Pancreas (tissue), 10 donors: ENCODE data around the gene MLLT10. TPM values are rescaled to one million over a fixed set of nuclear protein-coding genes. Genes with fewer than 3 reads are reported as not detected.

Source experiments
- ATAC-seq, 4 donors: fragments of 200-7000 bp; cut with Tn5 transposase; one replicate each; pipeline versions ENCODE4 v1.8.0 to v1.9.1; 2020; ENCODE audit warnings: mild to moderate bottlenecking in 4 of 4, moderate library complexity in 4 of 4
- DNase-seq, 6 donors: peaks; one replicate each; pipeline ENCODE4 v3.0.0-alpha.2; 2020
- FAIRE-seq: peaks from 2 replicates; lab custom pipeline; 2012; peaks lifted over from hg19 to GRCh38; lab: Jason Lieb, UNC
- H3K27ac ChIP-seq, 4 donors: fragments of 200-600 bp; sonication (generic); 1 replicate in 3 of 4; 2 replicates in 1 of 4; pipeline versions ENCODE4 v1.5.0 to v1.8.0; 2020
- H3K27me3 ChIP-seq, 4 donors: fragments of 200-600 bp; one replicate each; pipeline ENCODE4 v1.8.0; 2021
- H3K36me3 ChIP-seq, 3 donors: fragments of 200-600 bp; sonication (generic) in 1 of 3; one replicate each; pipeline versions ENCODE4 v1.5.0 to v1.8.0; 2020 to 2021
- H3K4me1 ChIP-seq, 3 donors: fragments of 200-600 bp; one replicate each; pipeline ENCODE4 v1.8.0; 2021
- H3K4me3 ChIP-seq, 4 donors: fragments of 200-600 bp; sonication (generic) in 2 of 4; one replicate each; pipeline versions ENCODE4 v1.5.0 to v1.8.0; 2020 to 2021
- H3K9me3 ChIP-seq, 4 donors: fragments of 200-600 bp; one replicate each; pipeline ENCODE4 v1.8.0; 2021
- WGBS, 2 donors: extraction: QIAGEN DNeasy Blood & Tissue Kit; methylation state at CpG; one replicate each; pipeline ENCODE4 v1.1.7; 2013; 5-methylcytosine and 5-hydroxymethylcytosine counted together
- intact Hi-C, 3 donors: fragments of 100-400 bp; cut with DNase I; formaldehyde crosslinking; loops; one replicate each; pipeline versions ENCODE4 v1.11.1 to v1.14.2; 2022
- polyA plus RNA-seq, 2 donors: library from polyadenylated mRNA; stranded (reverse); fragments of 200-250 nt; gene quantifications; one replicate each; pipeline ENCODE4 v1.2.3, GENCODE V29; 2013
- total RNA-seq, 6 donors: library from RNA; stranded (reverse); fragmentation: NEBNext Ultra II Directional in 4 of 6; extraction: Animal tissue kit (Norgen Biotek cat#: 25700) in 4 of 6; gene quantifications; one replicate each; pipeline versions ENCODE4 v1.2.1 to v1.2.4, GENCODE V29; 2021 to 2023
- TF ChIP-seq, protein P1 (sequence below), 4 donors: fragments of 200-600 bp; sonication (generic) in 3 of 4; IDR thresholded peaks; one replicate each; pipeline versions ENCODE4 v1.5.0 to v1.8.0; 2021; ENCODE audit warnings: antibody characterized with exemption in 4 of 4
- donor health status: healthy with polysubstance abuse.
- donor health status: DM: no; HTN: no; CAD: no; lungs with moderate emphysema.
- donor health status: DM: no; HTN: no; CAD: no.
- donor health status: control.
- donor health status: control.
- donor health status: Bipolar disorder and iron deficiency.
- donor health status: DM: yes; HTN: yes; CAD: no.
- donor health status: DM: no; HTN: no; CAD: no.
- donor health status: DM: no; HTN: no; CAD: no.
- donor health status: DM: yes; HTN: yes; CAD: no.

The MLLT10 gene
- total and polyA plus RNA-seq, 8 donors, result 10.7 to 25.1 (median 15.0) TPM

DNA sequence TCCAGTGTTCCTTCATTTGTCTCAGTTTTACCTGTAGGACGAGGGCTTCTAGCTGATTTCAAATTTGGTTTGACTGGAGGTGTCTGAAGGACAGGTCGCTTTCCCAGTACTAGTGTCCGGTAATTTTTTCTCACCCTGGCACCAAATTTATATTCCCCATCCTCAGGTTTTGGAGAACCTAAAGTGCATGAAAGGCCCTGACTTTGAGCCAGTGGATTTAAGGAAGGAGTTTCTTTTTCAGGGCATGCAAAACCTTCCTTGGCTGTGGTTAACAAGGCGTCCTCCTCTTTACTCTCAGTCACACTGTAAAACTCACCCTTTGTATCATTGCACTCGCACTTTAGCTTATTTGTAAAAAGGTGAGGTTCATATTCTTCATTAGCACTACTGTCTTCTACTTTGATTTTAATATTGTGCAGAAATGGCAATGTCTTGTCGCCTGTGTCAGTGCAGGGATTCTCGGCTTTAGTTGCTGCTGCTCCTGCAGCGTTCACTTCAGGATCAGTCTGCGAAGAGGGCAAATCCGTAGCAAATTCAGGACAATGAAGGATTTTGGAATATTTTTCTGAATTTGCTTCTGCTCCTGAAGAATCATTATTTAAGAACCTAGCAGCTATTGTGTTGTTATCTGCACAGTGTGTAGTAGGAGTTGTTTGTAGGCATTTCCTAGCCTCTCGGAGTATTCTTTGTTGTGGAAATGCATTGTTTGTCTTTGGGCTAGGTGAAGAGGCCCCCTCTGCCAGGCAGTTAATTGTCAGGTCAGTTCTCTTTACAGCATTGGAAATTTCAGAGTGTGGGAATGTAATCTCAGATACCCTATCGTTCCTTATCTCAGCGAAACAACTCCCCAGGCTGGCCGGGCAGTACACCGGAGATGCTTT, 18.4 kb upstream of the MLLT10 start:
- Histone ChIP-seq H3K4me1 (peaks cover 0 to 5% (median 0%) of the 10 kb centered on the region in 3 donors), H3K27ac (no peak overlapping the region), H3K36me3 (no peaks in the 10 kb centered on the region), H3K27me3 (no peaks in the 10 kb centered on the region), H3K9me3 (no peaks in the 10 kb centered on the region), H3K4me3 (peak overlapping the region in 3 of 4 donors; percentile 3 to 74 (median 65))
- 60 to 61% methylated on average over 15 of the region's 15 CpGs for WGBS, 2 donors
- intact Hi-C loops, result no loop called here
- no peak for DNase-seq
- FAIRE-seq, result no peak
- ATAC-seq, result no peak
- TF ChIP-seq, protein P1, sequence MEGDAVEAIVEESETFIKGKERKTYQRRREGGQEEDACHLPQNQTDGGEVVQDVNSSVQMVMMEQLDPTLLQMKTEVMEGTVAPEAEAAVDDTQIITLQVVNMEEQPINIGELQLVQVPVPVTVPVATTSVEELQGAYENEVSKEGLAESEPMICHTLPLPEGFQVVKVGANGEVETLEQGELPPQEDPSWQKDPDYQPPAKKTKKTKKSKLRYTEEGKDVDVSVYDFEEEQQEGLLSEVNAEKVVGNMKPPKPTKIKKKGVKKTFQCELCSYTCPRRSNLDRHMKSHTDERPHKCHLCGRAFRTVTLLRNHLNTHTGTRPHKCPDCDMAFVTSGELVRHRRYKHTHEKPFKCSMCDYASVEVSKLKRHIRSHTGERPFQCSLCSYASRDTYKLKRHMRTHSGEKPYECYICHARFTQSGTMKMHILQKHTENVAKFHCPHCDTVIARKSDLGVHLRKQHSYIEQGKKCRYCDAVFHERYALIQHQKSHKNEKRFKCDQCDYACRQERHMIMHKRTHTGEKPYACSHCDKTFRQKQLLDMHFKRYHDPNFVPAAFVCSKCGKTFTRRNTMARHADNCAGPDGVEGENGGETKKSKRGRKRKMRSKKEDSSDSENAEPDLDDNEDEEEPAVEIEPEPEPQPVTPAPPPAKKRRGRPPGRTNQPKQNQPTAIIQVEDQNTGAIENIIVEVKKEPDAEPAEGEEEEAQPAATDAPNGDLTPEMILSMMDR (IDR thresholded peaks at IDR 0.05), result no peak

DNA sequence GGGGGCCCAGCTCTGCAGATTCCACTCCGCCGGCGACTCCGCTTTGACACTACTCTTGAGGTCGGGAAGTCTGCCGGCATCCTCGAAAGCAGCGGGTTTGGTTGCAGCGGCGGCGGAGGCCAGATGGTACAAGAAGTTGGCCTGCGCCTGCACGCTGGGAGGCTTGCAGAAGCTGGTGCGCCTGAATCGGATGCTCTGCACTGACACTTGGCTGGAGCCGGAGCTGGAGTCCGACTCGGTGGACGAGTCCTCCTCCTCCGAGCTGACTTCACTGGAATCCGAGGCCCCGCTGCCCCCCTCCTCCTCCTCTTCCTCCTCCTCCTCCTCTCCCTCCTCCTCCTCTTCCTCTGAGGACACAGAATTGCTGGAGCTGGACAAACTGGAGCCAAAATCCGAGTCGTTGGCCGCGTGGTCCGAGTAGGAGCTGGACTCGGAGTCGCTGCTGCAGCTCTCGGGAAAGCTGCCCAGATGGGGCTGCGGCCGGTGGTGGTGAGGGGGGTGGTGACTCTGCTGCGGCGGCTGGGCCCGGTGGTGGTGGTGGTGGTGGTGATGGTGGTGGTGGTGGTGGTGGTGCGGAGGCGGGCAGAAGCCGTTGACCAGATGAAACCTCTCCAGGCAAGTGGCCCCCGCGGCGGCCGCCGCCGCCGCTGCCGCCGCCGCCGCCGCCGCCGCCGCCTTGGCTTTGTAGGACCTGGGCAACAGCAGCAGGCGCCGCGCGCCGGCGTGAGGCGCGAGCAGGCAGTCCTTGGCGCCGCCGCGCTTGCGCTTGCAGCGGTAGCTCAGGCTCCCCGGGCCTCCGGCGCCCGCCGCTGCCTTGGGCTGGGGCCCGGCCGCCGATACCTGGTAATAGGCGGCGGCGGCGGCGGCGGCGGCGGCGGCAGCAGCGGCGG, 17.5 kb upstream of the MLLT10 start:
- DNase-seq (peak; percentile 51 to 88 (median 72)), FAIRE-seq (no peak), ATAC-seq (peak; percentile 44 to 77 (median 58))
- TF ChIP-seq, protein P1 (IDR thresholded peaks at IDR 0.05), result no peak
- intact Hi-C loops, result no loop called here
- H3K4me3 ChIP-seq, result peak overlapping the region in 3 of 4 donors; percentile 51 to 74 (median 65)
- H3K27ac ChIP-seq, result peak overlapping the region in 3 of 4 donors; percentile 44 to 79 (median 73)
- H3K36me3 ChIP-seq, result no peaks in the 10 kb centered on the region
- H3K4me1 ChIP-seq, result peaks cover 0 to 6% (median 0%) of the 10 kb centered on the region in 3 donors
- WGBS, 2 donors, result 1% methylated on average over 28 to 86 of the region's 86 CpGs
- H3K9me3 ChIP-seq, result no peaks in the 10 kb centered on the region
- H3K27me3 ChIP-seq, result no peaks in the 10 kb centered on the region

DNA sequence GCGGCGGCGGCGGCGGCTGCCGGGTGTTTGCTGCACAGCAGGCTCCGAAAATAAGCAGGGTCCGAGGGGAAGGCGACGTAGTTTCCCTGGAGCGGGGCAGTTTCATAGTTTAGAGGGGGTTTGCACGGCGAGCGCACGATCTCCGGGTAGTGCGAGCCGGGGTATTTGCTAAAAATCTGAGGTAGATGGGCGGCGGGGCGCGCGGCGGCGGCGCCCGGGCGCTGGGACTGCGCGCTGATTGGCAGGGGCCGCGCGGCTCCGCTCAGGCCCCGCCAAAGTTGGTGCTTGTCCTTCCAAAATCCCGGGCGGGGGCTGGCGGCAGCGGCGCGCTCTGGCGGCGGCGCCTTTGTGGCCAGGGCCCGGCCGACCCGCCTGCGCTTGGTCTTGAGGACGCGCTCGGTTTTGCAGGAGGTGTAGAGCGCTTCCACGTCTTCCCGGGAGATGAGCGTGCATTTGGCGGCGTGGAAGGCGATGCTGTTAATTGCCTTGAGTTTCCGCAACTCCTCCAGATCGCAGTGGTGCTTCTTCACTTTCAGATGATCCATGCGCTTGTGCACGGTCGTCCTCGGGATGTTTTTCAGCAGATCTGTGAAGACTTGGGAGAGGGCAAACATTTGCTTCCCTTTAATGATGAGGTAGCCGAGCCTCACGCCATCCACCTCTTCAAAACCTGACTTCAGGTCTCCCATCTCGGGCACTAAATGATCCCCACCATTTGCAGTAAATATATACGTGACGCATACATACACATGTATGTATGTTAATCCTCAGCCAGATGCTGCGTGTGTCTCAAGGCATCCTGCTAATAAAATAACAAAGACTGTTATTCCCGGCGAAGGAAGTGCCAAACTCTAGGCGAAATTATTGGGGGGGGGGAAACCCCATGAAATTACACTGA, 16.6 kb upstream of the MLLT10 start:
- peaks cover 0 to 9% (median 0%) of the 10 kb centered on the region in 3 donors for H3K4me1 ChIP-seq
- H3K27me3 ChIP-seq, result no peaks in the 10 kb centered on the region
- no peaks in the 10 kb centered on the region for H3K36me3 ChIP-seq
- TF ChIP-seq, protein P1 (IDR thresholded peaks at IDR 0.05), result no peak
- 2% methylated on average over 68 to 73 of the region's 73 CpGs for WGBS, 2 donors
- FAIRE-seq (no peak), ATAC-seq (peak; percentile 54 to 74 (median 62)), DNase-seq (peak in 5 of 6 donors; percentile 47 to 82 (median 62))
- H3K27ac ChIP-seq, result peak overlapping the region; percentile 20 to 79 (median 58)
- intact Hi-C loops, result no loop called here
- peak overlapping the region; percentile 21 to 74 (median 58) for H3K4me3 ChIP-seq
- no peaks in the 10 kb centered on the region for H3K9me3 ChIP-seq

DNA sequence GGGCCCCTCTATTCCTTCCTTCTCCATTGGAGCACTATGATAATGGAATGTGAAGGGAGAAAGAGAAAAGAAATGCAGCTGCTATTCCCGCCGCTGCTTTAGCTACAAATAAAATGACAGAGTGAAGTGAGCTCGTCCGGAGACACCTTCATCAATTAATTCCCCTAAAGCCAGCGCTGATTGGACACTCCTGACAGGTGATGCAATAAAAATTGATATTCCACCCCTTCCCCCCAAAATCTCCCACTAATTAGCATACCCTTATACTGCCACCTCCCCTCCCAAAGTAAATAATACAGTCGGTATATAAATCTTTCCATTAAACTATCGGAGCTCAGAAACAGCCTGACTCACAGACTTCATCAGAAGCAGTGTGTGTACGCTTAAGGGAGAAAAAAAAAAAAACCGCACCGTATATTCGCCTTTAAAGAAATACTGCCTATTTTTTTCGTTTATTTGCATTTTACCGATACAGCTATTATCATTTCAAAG, 15.8 kb upstream of the MLLT10 start:
- ATAC-seq (peak; percentile 29 to 40 (median 38)), DNase-seq (no peak), FAIRE-seq (no peak)
- Histone ChIP-seq H3K4me1 (peaks cover 0 to 9% (median 0%) of the 10 kb centered on the region in 3 donors), H3K27me3 (no peaks in the 10 kb centered on the region), H3K36me3 (no peaks in the 10 kb centered on the region), H3K9me3 (no peaks in the 10 kb centered on the region), H3K27ac (peak overlapping the region in 3 of 4 donors; percentile 10 to 79 (median 73)), H3K4me3 (peak overlapping the region in 2 of 4 donors; percentile 65 to 74)
- intact Hi-C loops, result no loop called here
- TF ChIP-seq, protein P1 (IDR thresholded peaks at IDR 0.05), result no peak
- 34 to 37% methylated on average over 13 of the region's 13 CpGs for WGBS, 2 donors
